Mesodermal cell (in vitro differentiated cells): ENCODE results near the gene ZNRD2.

Source experiments
- H3K27ac ChIP-seq: 2 replicates; pipeline ENCODE4 v1.7.0; 2013; ENCODE audit warnings: mild to moderate bottlenecking, low read depth, low read length, moderate library complexity; ENCODE audit not compliant: severe bottlenecking
- H3K36me3 ChIP-seq: 2 replicates; pipeline ENCODE4 v1.7.1; 2013; ENCODE audit warnings: mild to moderate bottlenecking, low read length, moderate library complexity; ENCODE audit not compliant: control insufficient read depth, insufficient read depth
- H3K4me1 ChIP-seq: one replicate; pipeline ENCODE4 v1.7.1; 2013; ENCODE audit warnings: mild to moderate bottlenecking, low read length; ENCODE audit not compliant: insufficient read depth, control insufficient read depth, poor library complexity, severe bottlenecking
- H3K4me3 ChIP-seq: 2 replicates; pipeline ENCODE4 v1.7.0; 2013; ENCODE audit warnings: low read length, control low read depth, mild to moderate bottlenecking; ENCODE audit not compliant: insufficient read depth, poor library complexity, severe bottlenecking; ENCODE audit errors: extremely low read depth
- H3K9me3 ChIP-seq: 2 replicates; pipeline ENCODE4 v1.7.1; 2013; ENCODE audit warnings: mild to moderate bottlenecking, low read length, moderate library complexity; ENCODE audit not compliant: control insufficient read depth
- WGBS, 2 experiments: methylation state at CpG; one replicate each; pipeline ENCODE4 v1.1.5; 2013; ENCODE audit warnings: missing lambda C conversion rate in 2 of 2; ENCODE audit not compliant: insufficient coverage in 2 of 2; 5-methylcytosine and 5-hydroxymethylcytosine counted together

The ZNRD2 gene

DNA sequence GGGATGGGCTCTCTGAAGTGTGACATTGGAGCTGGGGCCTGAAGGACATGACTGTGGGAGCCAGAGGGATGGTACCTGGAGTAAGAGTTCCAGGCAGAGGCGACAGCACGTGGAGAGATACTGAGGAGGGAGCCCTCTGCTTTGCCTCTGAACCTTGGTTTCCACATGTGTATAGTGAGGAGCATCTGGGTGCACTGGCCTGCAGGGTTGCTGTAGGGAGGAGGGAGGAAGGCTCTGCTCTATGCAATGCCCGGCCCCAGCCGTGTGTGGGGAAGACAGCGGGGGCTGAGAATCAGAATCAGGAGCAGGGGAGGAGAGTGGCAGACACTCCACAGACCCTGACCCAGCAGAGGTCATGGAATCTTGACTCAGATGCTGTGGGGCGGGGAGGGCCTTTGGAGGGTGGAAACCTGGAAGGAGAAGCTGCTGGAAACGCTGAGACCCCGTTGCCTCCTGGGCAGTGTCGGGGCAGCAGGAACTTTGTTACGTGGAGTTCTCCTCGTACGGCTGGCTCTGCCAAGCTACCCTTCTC lies 41.4 kb upstream of the ZNRD2 start:
- no peak overlapping the region for H3K27ac ChIP-seq
- H3K4me1 ChIP-seq: peaks cover 7% of the 10 kb centered on the region
- WGBS, 2 experiments: 98 to 99% methylated on average over 7 to 12 of the region's 12 CpGs
- H3K4me3 ChIP-seq: no peak overlapping the region
- no peaks in the 10 kb centered on the region for H3K9me3 ChIP-seq
- peaks cover 72% of the 10 kb centered on the region for H3K36me3 ChIP-seq

DNA sequence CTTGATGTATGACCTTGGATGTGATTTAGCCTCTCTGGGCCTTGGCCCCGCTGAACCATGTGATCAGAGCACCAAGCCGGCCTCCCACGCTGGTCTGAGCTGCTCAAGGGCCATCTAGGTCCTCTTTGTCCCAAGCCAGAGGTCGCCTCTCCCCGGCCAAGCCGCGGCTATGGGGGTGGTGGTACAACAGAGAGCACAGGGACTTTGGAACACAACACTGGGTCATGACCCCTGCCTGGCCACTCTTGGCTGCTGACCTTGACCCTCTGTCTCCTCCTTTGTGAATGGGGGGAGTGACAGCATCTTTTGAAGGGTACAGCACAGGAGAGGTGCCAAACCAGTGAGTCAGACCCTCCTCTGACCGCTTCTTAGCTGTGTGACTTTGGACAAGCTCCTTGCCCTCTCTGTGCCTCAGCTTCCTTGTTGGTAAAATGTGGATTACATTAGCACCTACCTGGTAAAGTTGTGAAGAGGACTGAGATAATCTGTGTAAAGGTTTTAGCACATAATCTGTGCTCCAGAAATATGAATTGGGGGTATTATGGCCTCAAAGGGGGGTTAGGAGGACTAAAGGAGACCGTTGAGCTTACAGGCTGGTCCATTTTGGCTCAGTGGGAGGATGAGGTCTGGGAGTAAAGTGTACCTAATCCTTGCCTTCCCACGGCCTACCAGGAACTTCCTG lies 40.7 kb upstream of the ZNRD2 start:
- no peaks in the 10 kb centered on the region for H3K9me3 ChIP-seq
- H3K36me3 ChIP-seq: peaks cover 77% of the 10 kb centered on the region
- no peak overlapping the region for H3K27ac ChIP-seq
- WGBS, 2 experiments: 90 to 97% methylated on average over 9 to 10 of the region's 10 CpGs
- no peak overlapping the region for H3K4me3 ChIP-seq
- H3K4me1 ChIP-seq: no peaks in the 10 kb centered on the region

DNA sequence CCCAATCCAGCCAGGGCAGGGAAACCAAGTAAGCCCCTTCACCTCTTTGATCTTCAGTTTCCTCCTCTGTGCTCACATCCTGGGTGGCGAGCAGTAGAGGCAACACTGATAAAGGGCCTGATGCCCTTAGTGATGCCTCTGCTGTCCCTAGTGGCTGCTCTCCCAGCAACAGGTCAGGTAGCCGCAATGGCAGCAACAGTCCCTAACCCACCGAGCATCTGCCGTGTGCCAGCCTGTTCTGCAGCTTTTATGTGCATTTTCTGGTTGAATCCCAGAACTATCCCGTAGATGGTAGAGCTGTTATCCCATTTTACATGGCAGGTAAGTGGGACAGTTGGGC lies 40.1 kb upstream of the ZNRD2 start:
- no peak overlapping the region for H3K27ac ChIP-seq
- H3K36me3 ChIP-seq: peaks cover 82% of the 10 kb centered on the region
- WGBS, 2 experiments: 85 to 100% methylated on average over 4 to 5 of the region's 5 CpGs
- H3K4me3 ChIP-seq: no peak overlapping the region
- no peaks in the 10 kb centered on the region for H3K9me3 ChIP-seq
- no peaks in the 10 kb centered on the region for H3K4me1 ChIP-seq

DNA sequence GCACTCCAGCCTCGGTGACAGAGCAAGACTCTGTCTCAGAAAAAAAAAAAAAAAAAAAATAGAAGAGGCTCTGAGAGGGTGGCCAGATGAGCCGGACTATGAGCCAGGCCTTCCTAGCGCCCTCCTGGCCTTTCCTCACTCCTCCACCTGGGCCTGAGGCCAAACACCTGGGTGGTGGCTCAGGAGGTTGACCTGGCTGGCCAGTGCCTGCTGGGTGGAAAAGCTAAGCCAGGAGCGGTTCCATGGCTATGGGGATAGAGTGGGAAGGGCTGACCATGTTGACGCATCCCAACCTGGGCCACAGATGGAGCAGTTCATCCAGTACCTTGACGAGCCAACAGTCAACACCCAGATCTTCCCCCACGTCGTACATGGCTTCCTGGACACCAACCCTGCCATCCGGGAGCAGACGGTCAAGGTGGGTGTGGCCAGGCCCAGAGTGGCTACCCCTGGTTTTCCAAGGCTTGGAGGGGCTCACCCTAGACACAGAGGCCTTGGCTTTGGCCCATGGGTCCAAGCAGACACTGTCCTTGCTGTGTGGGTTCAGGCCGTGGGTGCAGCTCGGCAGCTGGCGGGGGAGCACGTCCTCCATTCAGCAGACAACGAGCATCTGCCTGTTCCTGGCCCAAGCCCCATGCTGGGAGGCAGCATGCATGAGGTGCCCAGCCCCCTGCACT lies 37.8 kb upstream of the ZNRD2 start:
- WGBS, 2 experiments: 95% methylated on average over 13 of the region's 15 CpGs
- Histone ChIP-seq H3K27ac (no peak overlapping the region), H3K4me3 (no peak overlapping the region), H3K36me3 (peaks cover 87% of the 10 kb centered on the region), H3K9me3 (no peaks in the 10 kb centered on the region), H3K4me1 (no peaks in the 10 kb centered on the region)

DNA sequence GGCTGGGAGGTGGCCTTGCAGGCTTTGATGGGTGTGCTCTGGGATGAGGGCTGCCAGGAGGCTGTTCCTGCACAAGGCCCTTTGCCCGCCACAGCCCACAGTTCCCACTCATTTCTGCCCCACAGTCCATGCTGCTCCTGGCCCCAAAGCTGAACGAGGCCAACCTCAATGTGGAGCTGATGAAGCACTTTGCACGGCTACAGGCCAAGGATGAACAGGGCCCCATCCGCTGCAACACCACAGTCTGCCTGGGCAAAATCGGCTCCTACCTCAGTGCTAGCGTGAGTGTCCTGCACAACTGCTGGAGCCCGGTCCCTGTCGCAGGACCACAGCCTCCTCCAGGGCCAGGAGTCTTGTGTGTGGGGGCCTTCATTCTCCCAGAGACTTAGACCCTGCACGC lies 35.2 kb upstream of the ZNRD2 start:
- Histone ChIP-seq H3K36me3 (peaks cover 76% of the 10 kb centered on the region), H3K27ac (no peak overlapping the region), H3K4me1 (no peaks in the 10 kb centered on the region), H3K4me3 (no peak overlapping the region), H3K9me3 (no peaks in the 10 kb centered on the region)
- WGBS, 2 experiments: 95 to 99% methylated on average over 9 of the region's 9 CpGs

DNA sequence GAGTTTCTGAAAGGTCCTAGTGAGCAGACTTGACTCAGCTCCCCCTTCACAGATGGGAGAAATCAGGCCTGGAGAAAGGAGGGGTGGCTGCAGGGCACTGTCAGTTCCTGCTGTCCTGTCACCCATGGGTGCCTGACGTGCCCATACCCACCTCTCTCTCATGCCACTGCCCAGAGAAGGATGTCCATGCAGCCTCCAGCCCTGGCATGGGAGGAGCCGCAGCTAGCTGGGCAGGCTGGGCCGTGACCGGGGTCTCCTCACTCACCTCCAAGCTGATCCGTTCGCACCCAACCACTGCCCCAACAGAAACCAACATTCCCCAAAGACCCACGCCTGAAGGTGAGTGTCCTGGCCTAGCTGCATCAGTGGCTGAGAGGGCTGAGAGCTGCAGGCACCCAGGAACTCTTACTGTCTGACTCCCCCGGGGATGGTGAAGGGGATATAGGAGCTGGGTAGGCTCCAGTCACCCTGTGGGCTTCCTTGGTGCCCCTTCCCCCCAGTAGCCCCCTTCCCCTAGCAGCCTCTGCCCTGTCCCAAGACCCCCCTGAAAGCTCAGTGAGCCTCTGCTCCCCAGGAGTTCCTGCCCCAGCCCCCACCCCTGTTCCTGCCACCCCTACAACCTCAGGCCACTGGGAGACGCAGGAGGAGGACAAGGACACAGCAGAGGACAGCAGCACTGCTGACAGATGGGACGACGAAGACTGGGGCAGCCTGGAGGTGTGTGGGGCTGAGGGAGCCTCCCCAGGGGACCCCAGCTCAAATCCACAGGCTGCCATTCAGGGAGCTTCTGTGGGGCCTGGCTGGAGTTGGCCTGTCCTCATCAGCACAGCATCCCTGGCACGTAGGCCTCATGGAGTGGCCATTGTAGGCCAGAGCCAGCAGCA lies 33.6 kb upstream of the ZNRD2 start:
- peaks cover 60% of the 10 kb centered on the region for H3K36me3 ChIP-seq
- no peaks in the 10 kb centered on the region for H3K9me3 ChIP-seq
- no peaks in the 10 kb centered on the region for H3K4me1 ChIP-seq
- H3K27ac ChIP-seq: no peak overlapping the region
- H3K4me3 ChIP-seq: no peak overlapping the region
- 98 to 99% methylated on average over 7 to 8 of the region's 12 CpGs for WGBS, 2 experiments

DNA sequence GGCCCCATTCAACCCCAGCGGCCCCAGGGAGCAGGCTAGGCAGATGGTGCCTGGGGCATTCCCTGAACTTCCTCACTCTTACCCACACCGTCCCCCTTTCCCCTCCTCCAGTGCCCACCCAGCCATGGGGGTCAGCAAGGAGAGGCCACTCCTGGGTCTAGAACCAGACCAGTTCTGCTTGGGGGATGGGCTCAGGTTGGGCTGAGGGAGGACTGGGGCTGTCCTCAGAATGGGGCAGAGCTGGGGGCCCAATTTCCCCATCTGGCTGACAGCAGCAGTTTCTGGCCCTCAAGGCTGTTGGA lies 33.0 kb upstream of the ZNRD2 start:
- no peaks in the 10 kb centered on the region for H3K4me1 ChIP-seq
- no peak overlapping the region for H3K4me3 ChIP-seq
- H3K36me3 ChIP-seq: peaks cover 55% of the 10 kb centered on the region
- 100% methylated on average over 1 of the region's 2 CpGs; no CpG with 5 or more reads in 1 of the 2 experiments for WGBS, 2 experiments
- no peaks in the 10 kb centered on the region for H3K9me3 ChIP-seq
- H3K27ac ChIP-seq: no peak overlapping the region

DNA sequence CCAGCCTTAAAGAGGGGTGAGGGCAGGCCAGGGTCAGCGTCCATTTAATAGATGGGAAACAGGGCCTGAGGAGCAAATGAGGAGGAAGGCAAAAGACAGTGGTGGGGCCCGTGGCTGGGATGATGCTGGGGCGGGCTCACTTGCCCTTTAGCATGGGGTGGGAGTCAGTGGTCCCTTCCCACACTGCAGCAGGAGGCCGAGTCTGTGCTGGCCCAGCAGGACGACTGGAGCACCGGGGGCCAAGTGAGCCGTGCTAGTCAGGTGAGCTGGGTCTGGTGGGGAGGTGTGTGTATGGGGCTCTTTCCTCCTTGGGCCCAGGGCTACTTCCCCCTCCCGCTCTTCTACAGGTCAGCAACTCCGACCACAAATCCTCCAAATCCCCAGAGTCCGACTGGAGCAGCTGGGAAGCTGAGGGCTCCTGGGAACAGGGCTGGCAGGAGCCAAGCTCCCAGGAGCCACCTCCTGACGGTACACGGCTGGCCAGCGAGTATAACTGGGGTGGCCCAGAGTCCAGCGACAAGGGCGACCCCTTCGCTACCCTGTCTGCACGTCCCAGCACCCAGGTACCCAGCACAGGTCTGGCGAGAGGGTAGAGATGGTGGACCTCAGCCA lies 32.6 kb upstream of the ZNRD2 start:
- Histone ChIP-seq H3K27ac (no peak overlapping the region), H3K4me3 (no peak overlapping the region), H3K9me3 (no peaks in the 10 kb centered on the region), H3K36me3 (peaks cover 50% of the 10 kb centered on the region), H3K4me1 (no peaks in the 10 kb centered on the region)
- 93 to 97% methylated on average over 12 to 14 of the region's 18 CpGs for WGBS, 2 experiments

DNA sequence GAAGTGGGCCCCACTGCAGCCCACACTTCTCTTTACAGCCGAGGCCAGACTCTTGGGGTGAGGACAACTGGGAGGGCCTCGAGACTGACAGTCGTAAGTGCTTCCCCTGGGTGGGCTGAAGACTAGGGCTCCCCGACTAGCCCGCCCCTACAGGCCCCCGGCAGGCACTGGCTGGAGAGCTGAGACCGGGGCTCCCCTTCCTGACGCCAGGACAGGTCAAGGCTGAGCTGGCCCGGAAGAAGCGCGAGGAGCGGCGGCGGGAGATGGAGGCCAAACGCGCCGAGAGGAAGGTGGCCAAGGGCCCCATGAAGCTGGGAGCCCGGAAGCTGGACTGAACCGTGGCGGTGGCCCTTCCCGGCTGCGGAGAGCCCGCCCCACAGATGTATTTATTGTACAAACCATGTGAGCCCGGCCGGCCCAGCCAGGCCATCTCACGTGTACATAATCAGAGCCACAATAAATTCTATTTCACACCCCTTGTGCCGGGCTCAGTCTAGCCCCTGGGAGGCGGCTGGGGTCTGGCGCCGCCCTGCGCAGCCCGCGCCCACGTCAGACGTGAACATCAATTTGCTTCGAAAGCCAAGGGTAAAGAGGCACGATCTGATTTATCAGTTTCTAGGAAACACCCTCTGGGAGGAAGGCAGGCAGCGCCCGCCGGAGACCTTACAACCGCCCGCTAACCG lies 31.9 kb upstream of the ZNRD2 start:
- Histone ChIP-seq H3K4me3 (no peak overlapping the region), H3K36me3 (peaks cover 44% of the 10 kb centered on the region), H3K4me1 (no peaks in the 10 kb centered on the region), H3K9me3 (no peaks in the 10 kb centered on the region), H3K27ac (no peak overlapping the region)
- WGBS, 2 experiments: 91 to 92% methylated on average over 33 to 43 of the region's 43 CpGs
